Retinal pigment epithelial cell (primary cell): Measurements from ENCODE around the gene IGFL2.

Experiments
- DNase-seq: peaks from one replicate; pipeline ENCODE4 v3.0.0-alpha.2; 2010; ENCODE audit warnings: low read depth
- H3K4me3 ChIP-seq: 2 replicates; pipeline ENCODE4 v1.5.1; 2011; ENCODE audit warnings: mild to moderate bottlenecking, low read length, control low read depth, moderate library complexity
- CTCF ChIP-seq: conservative IDR thresholded peaks from 2 replicates; pipeline ENCODE4 v1.5.1; 2011; ENCODE audit warnings: low read depth, low read length, control low read depth, inconsistent platforms

IGFL2 gene

GRCh38 chr19:46113726-46114125 lies 34.3 kb upstream of the IGFL2 start:
- DNase-seq = no peak
- no peak for TF ChIP-seq CTCF
- H3K4me3 ChIP-seq = no peak overlapping the region

DNA sequence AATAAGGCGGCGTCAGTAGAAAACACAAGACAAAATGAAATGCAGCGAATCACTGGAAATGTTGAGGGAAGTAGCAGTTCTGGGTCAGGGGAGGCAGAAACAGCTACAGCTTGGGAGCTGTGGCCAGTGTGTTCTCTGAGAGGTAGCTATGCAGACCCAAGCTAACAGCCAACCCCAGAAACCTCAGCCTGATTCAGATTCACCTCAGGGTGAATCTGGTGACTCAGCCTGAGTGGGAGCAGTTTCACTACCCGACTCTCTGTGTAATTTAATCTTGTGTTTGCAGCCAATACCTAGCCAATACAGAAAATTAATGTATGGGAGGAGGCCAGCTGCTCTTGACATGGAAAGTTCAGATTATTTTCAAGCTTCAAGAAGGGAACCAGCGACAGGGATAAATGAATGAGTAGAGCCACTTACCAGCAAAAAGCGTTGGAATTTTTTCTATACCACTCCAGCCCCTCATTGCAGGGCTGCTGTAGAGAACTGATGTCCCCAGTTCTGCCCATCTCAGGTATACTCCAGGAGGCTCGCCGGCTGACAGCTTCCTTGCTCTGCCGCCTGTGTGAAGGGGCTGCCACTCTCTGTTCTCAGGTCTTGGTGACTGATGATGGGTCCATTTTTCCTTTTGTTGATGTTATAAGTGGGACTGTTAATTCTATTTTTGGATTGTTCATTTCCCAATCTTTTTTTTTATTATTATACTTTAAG lies 32.5 kb upstream of the IGFL2 start:
- no peak overlapping the region for H3K4me3 ChIP-seq
- TF ChIP-seq CTCF = no peak
- peak; percentile 8 for DNase-seq

DNA sequence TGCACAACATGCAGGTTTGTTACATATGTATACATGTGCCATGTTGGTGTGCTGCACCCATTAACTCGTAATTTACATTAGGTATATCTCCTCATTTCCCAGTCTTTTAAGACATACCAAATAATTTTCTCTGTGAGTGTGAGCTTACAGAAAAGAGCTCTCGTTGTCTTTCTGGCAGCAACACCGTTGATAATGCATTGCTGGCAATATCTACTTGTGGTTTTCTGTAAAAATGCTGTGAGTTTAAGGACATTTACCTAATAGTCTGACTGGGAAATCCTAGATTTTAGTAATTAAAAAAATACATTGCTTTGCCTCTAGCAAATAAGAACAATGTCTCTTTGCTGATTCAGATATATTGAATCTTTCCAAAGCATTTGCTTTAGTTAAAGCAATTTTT lies 31.9 kb upstream of the IGFL2 start:
- no peak for DNase-seq
- TF ChIP-seq CTCF = no peak
- H3K4me3 ChIP-seq = no peak overlapping the region

- no peak overlapping the region for H3K4me3 ChIP-seq
- no peak for DNase-seq
- TF ChIP-seq CTCF = no peak
Observed at GRCh38 chr19:46118136-46118535, 29.9 kb upstream of the IGFL2 start.

GRCh38 chr19:46124638-46125115 lies 23.4 kb upstream of the IGFL2 start, which contains the start of gene IGFL3:
Gene IGFL3 (minus strand): TSS chr19:46124688. CDS start chr19:46124649, 39 bp downstream.
- H3K4me3 ChIP-seq = no peak within 1 kb of the TSS
- DNase-seq = no peak
- no peak for TF ChIP-seq CTCF

- no peak overlapping the region for H3K4me3 ChIP-seq
- DNase-seq = no peak
- TF ChIP-seq CTCF = no peak
Observed at GRCh38 chr19:46125447-46125846, 22.6 kb upstream of the IGFL2 start.

- H3K4me3 ChIP-seq = no peak overlapping the region
- no peak for DNase-seq
- no peak for TF ChIP-seq CTCF
Observed at GRCh38 chr19:46126086-46126580, 21.9 kb upstream of the IGFL2 start.
